Keratinocyte (primary cell): Measurements from ENCODE around the gene PTPRD. TPM values are rescaled to one million over a fixed set of nuclear protein-coding genes. Genes with fewer than 3 reads are reported as not detected.

Experiments used
- DNase-seq: peaks from one replicate; pipeline ENCODE4 v3.0.0-alpha.2; 2011; ENCODE audit warnings: low read depth, missing footprints, low spot score
- FAIRE-seq: peaks from 2 replicates; lab custom pipeline; 2011; peaks lifted over from hg19 to GRCh38; lab: Jason Lieb, UNC
- H2AFZ ChIP-seq: 2 replicates; pipeline ENCODE4 v1.6.0; 2012; ENCODE audit warnings: low read length, control low read depth, inconsistent platforms; ENCODE audit not compliant: control insufficient read depth
- H3K27ac ChIP-seq: 2 replicates; pipeline ENCODE4 v1.5.1; 2011; ENCODE audit warnings: low read length; ENCODE audit not compliant: control insufficient read depth, insufficient read depth
- H3K27me3 ChIP-seq: 3 replicates; pipeline ENCODE4 v1.6.0; 2011; ENCODE audit warnings: low read length; ENCODE audit not compliant: control insufficient read depth, insufficient read depth; ENCODE audit errors: extremely low read depth
- H3K36me3 ChIP-seq, 2 experiments: 2 replicates in 1 of 2; 3 replicates in 1 of 2; pipeline ENCODE4 v1.5.1; 2011; ENCODE audit warnings: low read length in 2 of 2, mild to moderate bottlenecking in 1 of 2; ENCODE audit not compliant: control insufficient read depth in 2 of 2, insufficient read depth in 2 of 2; ENCODE audit errors: extremely low read depth in 1 of 2
- H3K4me1 ChIP-seq: 3 replicates; pipeline ENCODE4 v1.5.1; 2011; ENCODE audit warnings: low read length; ENCODE audit not compliant: control insufficient read depth, insufficient read depth; ENCODE audit errors: extremely low read depth
- H3K4me2 ChIP-seq: 3 replicates; pipeline ENCODE4 v1.6.0; 2011; ENCODE audit warnings: low read depth, low read length; ENCODE audit not compliant: control insufficient read depth, insufficient read depth; ENCODE audit errors: extremely low read depth
- H3K4me3 ChIP-seq, 3 experiments: fragments of 200-600 bp in 1 of 3; sonication (generic) in 1 of 3; 2 replicates in 2 of 3; 3 replicates in 1 of 3; pipeline ENCODE4 v1.5.1; 2011 to 2016; ENCODE audit warnings: low read length in 3 of 3, mild to moderate bottlenecking in 3 of 3, control low read depth in 2 of 3, inconsistent platforms in 1 of 3, low read depth in 1 of 3, mixed read lengths in 1 of 3, mixed run types in 1 of 3, moderate library complexity in 1 of 3; ENCODE audit not compliant: control insufficient read depth in 2 of 3, insufficient read depth in 2 of 3; ENCODE audit errors: extremely low read depth in 1 of 3
- H3K79me2 ChIP-seq: 2 replicates; pipeline ENCODE4 v1.6.0; 2012; ENCODE audit warnings: low read length; ENCODE audit not compliant: control insufficient read depth, insufficient read depth
- H3K9ac ChIP-seq: 3 replicates; pipeline ENCODE4 v1.6.0; 2011; ENCODE audit warnings: low read length; ENCODE audit not compliant: control insufficient read depth, insufficient read depth; ENCODE audit errors: extremely low read depth
- H3K9me1 ChIP-seq: 3 replicates; pipeline ENCODE4 v1.6.0; 2011; ENCODE audit warnings: low read length; ENCODE audit not compliant: control insufficient read depth, insufficient read depth; ENCODE audit errors: extremely low read depth
- H3K9me3 ChIP-seq: 2 replicates; pipeline ENCODE4 v1.5.1; 2012; ENCODE audit warnings: low read depth, low read length; ENCODE audit not compliant: control insufficient read depth
- H4K20me1 ChIP-seq: 3 replicates; pipeline ENCODE4 v1.6.0; 2011; ENCODE audit warnings: low read length; ENCODE audit not compliant: control insufficient read depth, insufficient read depth; ENCODE audit errors: extremely low read depth
- EZH2 ChIP-seq: IDR thresholded peaks from one replicate; pipeline ENCODE4 v1.6.1; 2012; ENCODE audit warnings: inconsistent platforms, mild to moderate bottlenecking, low read length, moderate library complexity
- dilution Hi-C: fragments of 300-500 bp; cut with MboI; formaldehyde crosslinking; loops from one replicate; pipeline ENCODE4 v1.7.0; 2020; ENCODE audit warnings: low sequenced_read_pairs; ENCODE audit not compliant: extremely low pct_ligation_motif_present
- polyA plus RNA-seq, 5 experiments: library from polyadenylated mRNA; depleted of rRNA in 3 of 5; stranded (reverse) in 3 of 5; stranded (forward) in 1 of 5; unstranded in 1 of 5; fragments of >200 nt; gene quantifications; 1 replicate in 1 of 5; 2 replicates in 3 of 5; 3 replicates in 1 of 5; pipeline versions ENCODE4 v1.2.1 to v1.2.3, GENCODE V29; 2011 to 2012; ENCODE audit warnings: missing spikeins in 2 of 5, low read depth in 1 of 5, low replicate concordance in 1 of 5
- TF ChIP-seq, protein P1 (sequence below), 3 experiments: IDR thresholded peaks in 1 of 3; conservative IDR thresholded peaks in 1 of 3; optimal IDR thresholded peaks in 1 of 3; 2 replicates in 2 of 3; 3 replicates in 1 of 3; pipeline versions ENCODE3 to v1.5.1; 2011; ENCODE audit warnings: low read length in 3 of 3, mild to moderate bottlenecking in 3 of 3, moderate library complexity in 2 of 3, control low read depth in 1 of 3, inconsistent platforms in 1 of 3; ENCODE audit not compliant: insufficient read depth in 2 of 3; ENCODE audit errors: extremely low read depth in 1 of 3

Gene PTPRD
- polyA plus RNA-seq, 1 donor (not counting 4 experiments of a cell fraction or from before 2014, with no cell fraction given): 0.10 TPM

DNA sequence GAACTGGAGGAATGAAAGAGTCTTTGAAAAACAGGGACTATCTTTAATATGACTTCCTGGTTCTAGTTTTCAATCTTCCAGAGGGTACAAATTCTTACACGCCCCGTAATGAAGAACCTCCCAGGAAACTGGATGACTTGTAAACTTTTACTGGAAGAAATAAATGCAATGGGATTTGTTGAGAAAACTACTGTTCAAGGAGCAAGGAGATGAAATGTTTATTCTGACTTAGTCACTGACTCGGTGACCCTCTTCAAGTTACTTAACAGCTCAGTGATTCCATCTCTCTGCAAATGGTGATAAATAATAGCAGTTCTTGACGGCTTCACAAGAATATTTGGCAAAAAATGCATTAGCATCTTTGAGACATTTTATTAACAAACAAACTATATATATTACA, 858.6 kb downstream of the PTPRD start:
- H2AFZ ChIP-seq: no peak overlapping the region
- dilution Hi-C loops: no loop called here
- no peaks in the 10 kb centered on the region for H4K20me1 ChIP-seq
- no peak for FAIRE-seq
- no peak overlapping the region for H3K9ac ChIP-seq
- H3K4me1 ChIP-seq: no peaks in the 10 kb centered on the region
- H3K79me2 ChIP-seq: no peaks in the 10 kb centered on the region
- DNase-seq: no peak
- no peaks in the 10 kb centered on the region for H3K9me1 ChIP-seq
- H3K27me3 ChIP-seq: no peaks in the 10 kb centered on the region
- H3K4me3 ChIP-seq: no peak overlapping the region
- no peaks in the 10 kb centered on the region for H3K36me3 ChIP-seq
- H3K4me2 ChIP-seq: no peak overlapping the region
- H3K9me3 ChIP-seq: no peaks in the 10 kb centered on the region
- no peak overlapping the region for H3K27ac ChIP-seq
- TF ChIP-seq, protein P1, sequence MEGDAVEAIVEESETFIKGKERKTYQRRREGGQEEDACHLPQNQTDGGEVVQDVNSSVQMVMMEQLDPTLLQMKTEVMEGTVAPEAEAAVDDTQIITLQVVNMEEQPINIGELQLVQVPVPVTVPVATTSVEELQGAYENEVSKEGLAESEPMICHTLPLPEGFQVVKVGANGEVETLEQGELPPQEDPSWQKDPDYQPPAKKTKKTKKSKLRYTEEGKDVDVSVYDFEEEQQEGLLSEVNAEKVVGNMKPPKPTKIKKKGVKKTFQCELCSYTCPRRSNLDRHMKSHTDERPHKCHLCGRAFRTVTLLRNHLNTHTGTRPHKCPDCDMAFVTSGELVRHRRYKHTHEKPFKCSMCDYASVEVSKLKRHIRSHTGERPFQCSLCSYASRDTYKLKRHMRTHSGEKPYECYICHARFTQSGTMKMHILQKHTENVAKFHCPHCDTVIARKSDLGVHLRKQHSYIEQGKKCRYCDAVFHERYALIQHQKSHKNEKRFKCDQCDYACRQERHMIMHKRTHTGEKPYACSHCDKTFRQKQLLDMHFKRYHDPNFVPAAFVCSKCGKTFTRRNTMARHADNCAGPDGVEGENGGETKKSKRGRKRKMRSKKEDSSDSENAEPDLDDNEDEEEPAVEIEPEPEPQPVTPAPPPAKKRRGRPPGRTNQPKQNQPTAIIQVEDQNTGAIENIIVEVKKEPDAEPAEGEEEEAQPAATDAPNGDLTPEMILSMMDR (optimal IDR thresholded peaks at IDR 0.05 in 1 of 3, IDR thresholded peaks at IDR 0.05 in 1 of 3, conservative IDR thresholded peaks at IDR 0.05 in 1 of 3; ENCODE audit: extremely low read depth in 1 of 3, insufficient read depth in 2 of 3, low read length in 3 of 3): no peak
- TF ChIP-seq EZH2: no peak

GRCh38 chr9:9753266-9753665, 859.5 kb downstream of the PTPRD start:
- Histone ChIP-seq H3K79me2 (no peaks in the 10 kb centered on the region), H3K9me1 (no peaks in the 10 kb centered on the region), H3K36me3 (no peaks in the 10 kb centered on the region), H3K4me1 (no peaks in the 10 kb centered on the region), H3K27me3 (no peaks in the 10 kb centered on the region), H3K4me2 (no peak overlapping the region), H3K9me3 (no peaks in the 10 kb centered on the region), H3K9ac (no peak overlapping the region), H3K4me3 (no peak overlapping the region), H2AFZ (no peak overlapping the region), H4K20me1 (no peaks in the 10 kb centered on the region), H3K27ac (no peak overlapping the region)
- TF ChIP-seq, protein P1 (optimal IDR thresholded peaks at IDR 0.05 in 1 of 3, IDR thresholded peaks at IDR 0.05 in 1 of 3, conservative IDR thresholded peaks at IDR 0.05 in 1 of 3; ENCODE audit: extremely low read depth in 1 of 3, insufficient read depth in 2 of 3, low read length in 3 of 3): no peak
- no peak for TF ChIP-seq EZH2
- DNase-seq (no peak), FAIRE-seq (no peak)
- dilution Hi-C loops: no loop called here
